Femur (tissue), 1 donor: ENCODE data around the gene XPO5.
"Not testable (repeated sequence)": the region's sequence is repeated elsewhere in the genome, so short reads cannot be mapped to it uniquely, and the experiment has no call there.

Experiments
- DNase-seq: peaks from one replicate; pipeline ENCODE4 v3.0.0-alpha.2; 2017

XPO5 gene

DNA sequence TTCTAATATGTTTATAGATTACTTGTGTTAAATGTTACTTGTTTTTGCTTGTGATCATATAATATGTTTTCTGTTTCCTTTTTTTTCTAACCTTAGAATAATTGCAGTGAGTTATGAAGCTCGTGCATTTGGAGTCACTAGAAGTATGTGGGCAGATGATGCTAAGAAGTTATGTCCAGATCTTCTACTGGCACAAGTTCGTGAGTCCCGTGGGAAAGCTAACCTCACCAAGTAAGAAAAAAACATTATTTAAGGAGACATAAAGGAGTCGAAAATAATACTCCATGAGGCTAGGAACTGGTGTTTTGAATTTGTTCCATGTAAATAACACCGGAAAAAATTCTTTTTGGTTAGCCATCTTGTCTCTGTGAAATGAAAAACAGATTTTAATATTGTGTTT, 7.1 kb upstream of the XPO5 start:
- no peak for DNase-seq

DNA sequence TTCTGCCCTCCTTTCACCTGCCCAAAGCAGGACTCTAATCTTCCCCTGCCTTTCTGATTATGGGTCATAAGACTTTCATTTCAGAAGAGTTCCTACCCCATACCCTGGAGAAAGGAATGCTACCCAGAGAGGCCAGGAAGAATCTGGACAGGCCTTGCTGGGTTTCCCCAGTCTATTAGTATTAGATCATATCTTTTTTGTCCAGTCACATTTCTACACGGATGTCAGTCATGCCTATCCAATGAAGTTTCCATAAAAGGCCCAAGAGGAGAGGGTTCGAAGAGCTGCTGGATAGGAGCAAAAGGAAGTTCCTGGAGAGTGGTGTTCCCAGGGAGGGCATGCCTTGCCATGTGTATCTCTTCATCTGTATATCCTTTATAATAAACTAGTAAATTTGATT, 3.3 kb upstream of the XPO5 start:
- DNase-seq: no peak

DNA sequence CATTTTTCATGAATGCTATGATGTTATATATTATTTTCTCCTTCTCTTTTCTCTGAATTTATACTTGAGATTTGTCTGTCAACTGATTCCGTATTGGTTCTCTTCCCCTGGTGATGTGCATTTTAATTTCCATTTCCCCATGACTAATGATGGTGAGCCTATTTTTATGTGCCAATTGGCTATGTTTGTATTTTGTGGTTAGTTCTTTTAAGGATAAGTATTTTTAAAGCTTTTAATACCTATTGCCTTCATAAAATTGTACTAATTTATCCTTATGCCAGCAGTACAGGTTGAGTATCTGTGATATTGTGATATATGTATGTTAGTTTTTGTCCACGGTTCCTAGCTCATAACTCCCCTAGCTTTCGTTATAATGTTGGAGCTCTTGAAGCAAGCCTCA, 2.9 kb upstream of the XPO5 start:
- no peak for DNase-seq

DNA sequence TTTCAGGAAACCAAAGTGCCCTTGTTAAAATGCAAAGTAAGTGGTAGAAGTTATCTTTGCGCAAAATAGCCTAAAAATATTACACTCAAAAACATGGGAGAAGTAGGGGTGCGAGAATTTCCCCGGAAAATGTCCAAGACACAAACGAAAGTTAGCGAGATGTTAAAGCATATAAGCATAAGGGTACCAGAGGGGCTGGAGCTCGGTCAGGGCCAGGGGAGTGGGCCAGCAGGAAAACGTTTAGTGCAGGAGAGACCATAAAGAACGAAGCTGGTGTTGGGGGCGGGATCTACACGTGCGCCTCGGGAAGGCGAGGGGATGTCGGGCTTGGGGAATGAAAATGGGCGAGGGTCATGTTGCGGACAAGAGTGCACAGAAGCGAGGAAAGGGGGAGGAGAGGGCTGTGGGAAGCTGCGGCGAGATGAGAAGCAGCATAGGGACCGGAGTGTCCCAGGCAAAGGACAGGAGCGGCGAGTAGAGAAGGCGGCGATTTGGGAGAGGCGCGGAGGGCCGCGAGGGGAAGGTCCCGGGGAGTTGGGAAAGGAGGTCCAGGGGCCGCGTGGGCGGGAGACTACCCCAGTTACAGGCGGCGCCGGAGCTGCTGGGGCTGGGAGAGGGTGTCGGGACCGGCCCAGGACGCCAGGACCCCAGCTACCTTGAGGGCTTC, 600 bp downstream of the XPO5 start:
- DNase-seq: peak; percentile 55

DNA sequence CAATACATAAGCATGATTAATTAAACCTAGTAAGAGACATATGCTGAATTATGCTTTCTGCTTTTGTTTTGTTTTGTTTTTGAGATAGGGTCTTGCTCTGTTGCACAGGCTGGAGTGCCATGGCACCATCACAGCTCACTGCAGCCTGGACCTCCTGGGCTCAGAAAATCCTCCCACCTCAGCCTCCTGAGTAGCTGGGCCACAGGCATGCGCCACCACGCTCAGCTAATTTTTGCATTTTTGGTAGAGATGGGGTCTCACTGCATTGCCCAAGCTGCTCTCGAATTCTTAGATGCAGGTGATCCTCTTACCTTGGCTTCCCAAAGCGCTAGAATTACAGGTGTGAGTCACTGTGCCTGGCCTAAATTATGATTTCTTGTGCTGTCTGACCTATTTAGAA, 3.8 kb downstream of the XPO5 start:
- DNase-seq: no peak

DNA sequence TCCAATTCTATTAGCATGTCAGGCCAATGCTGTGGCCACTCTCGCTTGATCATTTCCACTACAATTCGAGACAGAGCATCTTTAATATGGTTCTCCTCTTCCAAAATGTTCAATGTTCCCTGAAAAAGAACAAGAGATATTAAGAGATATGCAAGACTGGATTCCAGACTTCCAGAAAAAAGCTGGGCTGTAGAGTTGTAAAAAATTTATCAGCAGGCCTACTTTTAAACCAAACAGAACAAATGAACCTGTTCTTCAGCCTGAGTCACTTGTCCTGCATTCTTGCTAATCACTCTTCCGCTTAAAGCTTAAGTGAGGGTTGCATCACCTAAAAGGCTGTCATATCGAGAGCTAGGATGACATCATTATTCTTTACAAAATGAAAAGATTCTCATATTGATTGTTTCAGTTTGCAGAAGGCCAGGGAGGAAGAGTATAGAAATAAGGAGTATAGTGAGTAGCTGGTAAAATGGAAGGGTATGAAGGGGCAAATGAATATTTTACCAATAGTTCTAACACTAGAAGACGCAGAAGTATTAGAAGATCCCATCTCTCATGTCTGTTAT, 4.9 kb downstream of the XPO5 start:
- no peak for DNase-seq

DNA sequence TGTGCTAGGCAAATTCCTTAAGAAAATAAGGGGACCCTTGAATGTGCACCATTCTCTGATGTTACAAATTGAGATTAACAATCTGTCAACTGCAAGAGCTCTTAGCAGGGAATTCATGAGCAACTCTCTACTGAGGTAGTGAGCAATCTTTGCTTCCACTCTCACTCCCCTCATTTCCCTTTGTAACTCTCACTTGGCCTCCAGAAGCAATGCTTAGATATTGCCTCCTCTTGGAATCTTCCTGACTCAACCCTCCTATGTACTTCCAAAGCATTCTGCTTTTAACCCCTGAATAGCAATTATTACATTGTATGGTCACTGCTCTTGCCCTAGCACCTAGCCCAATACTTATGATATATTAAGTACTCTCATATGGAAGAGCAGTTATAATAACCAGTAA, 16.5 kb downstream of the XPO5 start:
- DNase-seq: no peak

DNA sequence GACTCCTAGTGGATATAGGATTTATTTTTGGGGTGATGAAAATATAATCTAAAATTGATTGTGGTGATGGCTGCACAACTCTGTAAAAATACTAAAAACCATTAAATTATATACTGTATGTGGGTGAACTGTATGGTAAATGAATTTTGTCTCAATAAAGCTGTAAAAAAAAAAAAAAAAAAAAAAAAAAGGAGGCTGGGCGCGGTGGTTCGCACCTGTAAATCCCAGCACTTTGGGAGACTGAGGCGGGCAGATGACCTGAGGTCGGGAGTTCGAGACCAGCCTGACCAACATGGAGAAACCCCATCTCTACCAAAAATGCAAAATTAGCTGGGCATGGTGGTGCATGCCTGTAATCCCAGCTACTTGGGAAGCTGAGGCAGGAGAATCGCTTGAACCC, 18.2 kb downstream of the XPO5 start:
- not testable (repeated sequence) for DNase-seq

DNA sequence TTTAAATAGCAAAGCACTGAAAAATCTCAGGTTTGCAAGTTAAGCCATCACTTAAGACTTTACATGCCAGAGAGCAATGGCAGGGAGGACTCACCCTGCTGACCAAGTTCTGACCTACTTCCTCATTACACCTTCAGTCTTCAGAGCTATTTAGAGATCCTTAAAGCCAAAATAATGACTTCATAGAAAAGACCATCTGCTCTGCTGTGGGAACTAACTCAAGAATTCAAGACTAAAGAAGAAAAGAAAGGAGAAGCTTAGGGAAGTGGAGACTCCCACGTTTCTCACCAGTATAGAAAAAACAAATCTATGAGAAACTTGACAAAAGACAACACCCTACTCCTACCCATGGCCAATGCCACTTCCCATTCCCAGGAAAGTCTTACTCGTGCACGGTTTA, 28.6 kb downstream of the XPO5 start:
- DNase-seq: no peak

DNA sequence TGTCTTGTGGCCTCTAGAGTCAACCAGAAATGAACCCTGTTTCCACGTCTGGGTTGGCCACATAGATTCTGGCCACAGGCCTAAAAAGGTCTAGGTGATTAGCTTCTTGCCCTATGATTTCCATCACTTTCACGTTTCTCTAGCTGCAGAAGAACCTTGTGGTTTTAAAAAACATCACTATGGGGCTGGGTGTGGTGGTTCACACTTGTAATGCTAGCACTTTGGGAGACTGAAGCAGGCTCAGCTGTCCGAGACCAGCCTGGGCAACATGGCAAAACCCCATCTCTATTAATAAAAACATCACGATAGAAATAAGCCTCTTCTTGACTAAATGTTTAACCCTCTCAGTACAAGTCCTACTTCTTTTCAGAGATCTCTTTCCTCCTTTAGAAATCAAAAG, 31.4 kb downstream of the XPO5 start:
- no peak for DNase-seq

DNA sequence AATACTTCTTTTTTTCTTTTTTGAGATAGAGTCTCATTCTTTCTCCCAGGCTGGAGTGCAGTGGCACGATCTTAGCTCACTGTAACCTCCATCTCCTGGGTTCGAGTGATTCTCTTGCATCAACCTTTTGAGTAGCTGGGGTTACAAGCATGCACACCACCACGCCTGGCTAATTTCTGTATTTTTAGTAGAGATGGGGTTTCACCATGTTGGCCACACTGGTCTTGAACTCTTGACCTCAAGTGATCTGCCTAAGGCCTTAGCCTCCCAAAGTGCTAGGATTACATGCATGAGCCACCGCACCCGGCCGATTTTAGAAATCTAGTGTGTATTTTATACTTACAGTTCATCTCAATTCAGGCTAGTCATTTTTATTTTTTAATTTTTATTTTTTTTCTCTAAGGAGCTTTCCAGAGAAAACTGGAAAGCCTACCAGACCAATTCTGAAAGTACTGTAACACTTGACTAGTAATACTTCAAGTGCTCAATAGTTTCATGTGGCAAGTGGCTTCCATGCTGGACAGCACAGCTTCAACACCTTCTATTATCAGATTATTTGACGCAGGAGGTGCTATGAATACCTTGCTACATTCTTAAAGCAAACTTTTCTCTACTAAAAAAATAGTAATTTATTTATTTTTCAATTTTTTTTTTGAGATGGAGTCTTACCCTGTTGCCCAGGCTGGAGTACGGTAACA, 33.9 kb downstream of the XPO5 start:
- DNase-seq: no peak

DNA sequence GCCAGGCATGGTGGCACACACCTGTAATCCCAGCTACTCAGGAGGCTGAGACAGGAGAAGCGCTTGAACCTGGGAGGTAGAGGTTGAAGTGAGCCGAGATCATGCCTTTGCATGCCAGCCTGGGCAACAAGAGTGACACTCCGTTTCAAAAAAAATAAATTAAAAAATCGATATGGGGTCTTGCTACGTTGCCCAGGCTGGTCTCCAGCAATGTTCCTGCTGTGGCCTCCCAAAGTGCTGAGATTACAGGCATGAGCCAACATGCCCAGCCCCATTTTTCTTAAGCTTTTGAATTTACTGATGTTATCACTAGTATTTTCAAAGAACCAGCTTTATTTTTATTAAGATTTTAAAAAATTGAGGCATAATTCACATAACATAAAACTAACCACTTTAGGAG, 35.3 kb downstream of the XPO5 start:
- DNase-seq: no peak

DNA sequence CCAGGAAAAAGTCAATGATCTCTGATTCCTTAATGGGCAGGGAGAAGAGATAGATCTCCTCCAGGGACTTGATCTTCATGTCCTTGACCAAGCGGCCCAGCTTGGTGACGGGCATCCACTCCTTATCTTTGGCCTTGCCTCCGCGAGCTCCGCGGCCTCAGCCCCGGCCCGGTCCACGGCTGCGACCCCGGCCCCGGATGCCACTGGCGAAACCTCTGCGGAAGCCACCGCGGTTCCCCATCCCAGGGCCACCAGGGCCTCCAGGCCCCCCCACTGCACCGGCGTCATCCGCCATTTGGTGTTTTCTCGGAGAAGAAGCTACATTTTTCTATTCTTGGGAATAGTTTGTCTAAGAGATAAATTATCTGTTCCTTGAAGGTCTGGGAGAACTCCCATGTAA, 36.4 kb downstream of the XPO5 start:
- DNase-seq: not testable (repeated sequence)

DNA sequence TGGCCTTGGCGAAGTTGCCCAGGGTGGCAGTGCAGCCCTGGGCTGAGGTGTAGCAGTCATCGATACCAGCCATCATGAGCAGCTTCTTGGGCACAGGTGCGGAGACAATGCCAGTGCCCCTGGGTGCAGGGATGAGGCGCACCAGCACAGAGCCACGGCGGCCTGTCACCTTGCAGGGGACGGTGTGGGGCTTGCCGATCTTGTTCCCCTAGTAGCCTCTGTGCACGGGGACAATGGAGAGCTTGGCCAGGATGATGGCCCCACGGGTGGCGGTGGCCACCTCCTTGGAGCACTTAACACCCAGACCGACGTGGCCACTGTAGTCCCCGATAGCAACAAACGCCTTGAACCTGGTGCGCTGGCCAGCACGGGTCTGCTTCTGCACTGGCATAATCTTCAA, 36.9 kb downstream of the XPO5 start:
- DNase-seq: not testable (repeated sequence)

DNA sequence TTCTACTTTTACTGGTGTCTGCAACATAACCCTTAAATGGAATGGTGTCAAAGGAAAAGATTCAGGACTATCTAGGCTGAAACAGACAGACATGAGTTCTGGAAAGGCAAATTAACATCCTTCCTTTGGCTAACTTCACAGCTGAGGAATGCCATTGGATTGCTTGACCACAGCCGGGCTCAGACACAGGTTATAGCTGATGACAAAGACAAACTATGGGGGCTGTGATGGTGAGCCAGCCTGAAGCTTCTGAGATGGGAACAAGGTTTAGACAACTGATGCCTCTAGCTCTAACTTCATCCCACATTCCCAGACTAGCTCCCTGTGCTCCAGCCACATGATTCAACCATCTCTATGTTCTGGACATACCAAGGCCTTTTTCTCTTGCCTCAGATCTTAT, 43.6 kb downstream of the XPO5 start:
- DNase-seq: no peak

DNA sequence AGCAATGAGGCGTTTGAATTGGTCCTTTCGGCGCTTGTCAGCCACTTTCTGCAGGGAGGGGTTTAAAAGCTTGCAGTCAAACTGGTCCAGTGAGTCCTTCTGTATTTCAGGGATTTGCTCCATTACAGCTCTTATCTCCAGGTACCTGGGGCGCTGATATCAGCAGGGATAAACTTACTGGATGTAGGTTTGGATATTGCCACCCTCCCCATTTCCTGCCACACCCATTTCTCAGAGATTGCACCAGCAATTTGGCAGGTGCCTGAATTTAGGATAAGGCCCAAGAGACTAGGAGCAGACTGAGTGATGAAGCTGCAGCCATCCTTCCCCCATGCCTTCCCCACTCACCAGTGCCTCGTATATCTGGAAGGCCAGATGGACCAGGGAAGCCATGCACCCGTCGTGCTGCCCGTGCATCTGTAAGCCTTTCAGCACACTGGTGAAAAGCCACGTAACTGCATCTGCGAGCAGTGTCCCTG, 51.3 kb downstream of the XPO5 start:
- no peak for DNase-seq

DNA sequence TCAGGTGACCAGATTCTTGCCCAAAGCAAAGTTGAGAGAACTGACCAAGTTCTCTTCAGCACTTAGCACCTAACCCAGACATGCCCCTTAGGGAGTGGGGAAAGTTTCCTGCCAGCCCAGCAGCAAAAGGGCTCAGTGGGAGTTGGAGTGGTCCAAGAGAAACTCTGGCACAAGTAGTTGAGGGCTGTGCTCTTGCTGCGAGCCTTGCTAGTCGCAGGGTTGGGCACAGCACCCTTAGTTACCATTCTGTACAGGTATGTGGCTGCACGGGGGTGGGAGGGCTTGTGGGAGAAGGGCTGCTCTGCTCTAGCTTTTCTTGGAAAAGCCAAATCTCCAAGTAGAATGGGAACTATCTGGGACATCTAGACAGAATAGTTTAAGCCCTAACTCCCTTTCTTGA, 52.6 kb downstream of the XPO5 start:
- DNase-seq: no peak

DNA sequence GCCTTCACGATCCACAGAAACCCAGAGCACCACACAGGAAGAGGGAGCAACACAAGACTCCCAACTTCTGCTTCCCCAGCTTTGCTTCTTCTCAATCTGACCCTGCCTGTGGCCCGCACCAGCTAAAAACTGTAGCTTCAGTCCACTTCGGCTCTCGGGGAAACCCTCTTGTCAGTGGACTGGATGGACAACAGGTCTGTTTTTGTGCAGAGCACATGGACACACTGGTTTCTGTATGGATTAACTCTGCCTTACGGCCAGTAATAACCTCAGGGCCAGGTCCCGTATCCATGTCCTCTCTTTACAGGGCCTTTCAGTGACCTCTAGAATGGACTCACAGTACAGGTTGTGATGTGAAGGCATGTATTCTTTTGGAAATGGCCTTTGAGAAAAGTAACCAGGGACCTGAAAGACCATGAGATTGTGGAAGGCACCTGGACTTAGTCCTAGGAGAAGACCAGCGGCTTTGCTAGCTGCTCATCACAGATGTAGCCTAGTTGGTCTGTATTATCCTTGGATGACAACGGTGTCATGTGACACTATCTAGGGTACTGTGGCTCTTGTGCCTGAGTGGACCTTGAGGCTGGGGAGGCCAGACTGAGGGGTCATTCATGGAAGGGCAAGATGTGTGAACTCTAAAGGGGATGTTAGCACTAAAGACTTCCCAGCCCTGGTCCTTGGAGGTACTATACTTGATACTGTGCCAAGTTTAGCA, 53.1 kb downstream of the XPO5 start:
- no peak for DNase-seq

DNA sequence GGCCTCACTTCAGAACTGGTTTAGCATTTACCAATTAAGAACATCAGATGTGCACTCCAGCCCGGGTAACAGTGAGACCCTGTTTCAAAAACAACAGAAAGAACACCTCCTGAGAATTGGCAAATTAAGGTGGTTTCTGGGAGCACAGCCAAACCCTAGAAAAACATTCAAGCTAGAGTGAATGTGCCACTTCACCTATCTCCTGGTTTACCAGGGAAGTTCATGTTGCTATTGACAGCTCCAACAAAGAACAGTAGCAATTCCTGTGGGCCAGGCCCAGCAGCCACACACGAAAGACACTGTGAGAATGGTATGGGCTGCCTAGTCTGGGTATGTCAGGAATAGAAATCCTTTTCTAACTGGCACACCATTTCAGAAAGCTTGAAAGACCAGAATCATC, 54.0 kb downstream of the XPO5 start:
- DNase-seq: no peak

DNA sequence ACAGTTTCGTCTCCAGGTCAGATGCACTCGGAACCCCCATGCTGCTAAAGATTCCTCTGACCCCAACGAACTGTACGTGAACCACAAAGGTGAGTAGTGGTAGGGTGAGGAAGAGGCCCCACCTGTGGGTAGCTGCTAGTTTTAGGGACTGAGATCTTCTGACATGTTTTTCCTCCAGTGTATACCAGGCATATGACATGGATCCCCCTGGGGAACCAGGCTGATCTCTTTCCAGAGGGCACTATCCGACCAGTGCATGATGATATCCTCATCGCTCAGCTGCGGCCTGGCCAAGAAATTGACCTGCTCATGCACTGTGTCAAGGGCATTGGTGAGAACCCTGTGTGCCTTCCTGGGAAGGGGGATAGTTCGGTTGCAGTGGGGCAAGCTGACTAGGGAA, 55.7 kb downstream of the XPO5 start:
- no peak for DNase-seq

DNA sequence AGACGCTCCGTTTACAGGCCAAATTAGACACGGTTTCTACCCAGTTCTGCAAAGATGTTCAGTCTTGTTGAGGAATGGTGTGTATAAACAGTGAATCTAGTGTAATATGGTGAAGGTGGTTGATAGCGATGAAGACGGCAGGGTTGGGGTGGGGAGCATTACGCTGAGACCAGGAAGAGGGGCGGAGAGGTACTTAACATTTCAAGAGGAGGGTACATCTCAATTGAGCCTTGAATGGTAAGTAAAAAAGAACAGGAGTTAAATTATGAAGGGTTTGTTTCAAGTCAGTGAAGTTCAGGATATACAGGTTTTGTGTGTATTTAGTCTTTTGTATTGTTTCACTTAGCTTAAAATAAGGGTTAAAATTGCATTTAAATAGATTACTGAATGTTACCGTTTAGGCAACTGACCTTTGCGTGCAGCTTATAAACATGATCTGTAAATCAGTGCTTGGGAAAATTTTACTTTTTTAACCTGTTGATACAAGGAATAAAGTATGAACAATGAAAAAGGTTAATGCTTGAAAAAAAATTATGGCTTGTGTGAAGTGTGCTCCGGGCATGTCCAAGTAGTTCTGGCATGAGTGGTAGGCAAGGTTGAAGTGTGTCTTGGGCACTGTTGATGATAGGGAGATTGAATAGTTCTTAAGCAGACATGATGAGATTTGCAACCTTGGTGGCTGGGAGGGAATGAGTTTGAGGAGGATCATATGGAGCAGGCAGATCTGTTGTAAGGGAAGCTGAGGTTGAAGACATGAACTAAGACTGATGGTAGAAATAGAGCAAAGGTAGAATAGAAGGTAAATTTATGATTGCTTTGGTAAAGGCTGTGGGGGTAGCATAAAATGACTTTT, 58.1 kb downstream of the XPO5 start:
- no peak for DNase-seq

DNA sequence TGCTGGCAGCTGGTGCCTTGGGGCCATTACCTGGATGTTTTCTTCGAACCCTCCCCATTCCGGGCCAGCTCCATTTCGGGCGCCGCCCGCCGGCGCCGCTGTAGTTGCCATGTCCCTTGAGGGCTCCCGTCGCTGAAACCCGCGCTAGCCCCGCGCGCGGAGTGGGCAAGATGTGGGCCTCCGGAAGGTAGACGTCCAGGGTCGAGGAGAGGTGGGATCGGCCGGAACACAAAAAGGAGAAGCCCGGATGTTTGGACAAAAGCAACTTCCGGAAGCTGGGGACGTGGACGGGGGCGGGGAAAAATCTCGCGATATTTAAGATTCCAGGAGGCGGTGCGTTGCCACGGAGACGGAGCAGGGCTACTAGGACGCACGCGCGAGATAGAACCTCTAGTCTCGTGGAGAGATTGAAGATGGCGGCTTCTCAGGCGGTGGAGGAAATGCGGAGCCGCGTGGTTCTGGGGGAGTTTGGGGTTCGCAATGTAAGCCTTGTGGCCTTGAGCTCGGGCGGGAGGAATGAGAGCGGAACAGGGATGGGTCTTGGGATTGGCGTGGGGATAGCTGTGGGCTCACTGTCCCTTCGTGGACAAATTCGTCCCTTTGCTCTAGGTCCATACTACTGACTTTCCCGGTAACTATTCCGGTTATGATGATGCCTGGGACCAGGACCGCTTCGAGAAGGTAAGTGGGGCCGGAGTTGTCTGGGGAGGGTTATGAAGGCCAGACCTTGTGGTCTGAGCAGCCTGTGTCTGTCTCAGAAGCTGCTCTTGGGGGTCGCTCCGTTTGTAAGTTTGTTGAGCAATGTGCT, 58.9 kb downstream of the XPO5 start, which contains the start of the genes POLR1C and YIPF3:
Gene POLR1C, plus strand, starts transcription at position 393 of the 808 bp plus-strand sequence. Its CDS starts 21 bp downstream, at position 414.
Gene YIPF3, minus strand, starts transcription at position 230 of the 808 bp plus-strand sequence. Its CDS starts 119 bp downstream, at position 111.
- DNase-seq: peak; percentile 98
